AG09319 (cell line): ENCODE measurements around the gene TMEM158.
A peak's percentile ranks its signal among the peaks of the same experiment; 100 is the strongest.

Source experiments
- DNase-seq: peaks from one replicate; pipeline ENCODE4 v3.0.0-alpha.2; 2010; ENCODE audit warnings: low read depth; ENCODE audit errors: extremely low read depth
- CTCF ChIP-seq: IDR thresholded peaks from 2 replicates; pipeline ENCODE4 v1.5.1; 2011; ENCODE audit warnings: low read depth, mild to moderate bottlenecking, inconsistent platforms, low read length, moderate library complexity

TMEM158 gene

GRCh38 chr3:45234250-45234649 is 8.2 kb upstream of the TMEM158 start:
- no peak for TF ChIP-seq CTCF

GRCh38 chr3:45232521-45232920 is 6.4 kb upstream of the TMEM158 start:
- no peak for DNase-seq
- no peak for TF ChIP-seq CTCF

More at GRCh38 chr3:45234250-45234649, 8.2 kb upstream of the TMEM158 start:
- DNase-seq, result no peak

- DNase-seq, result no peak
- TF ChIP-seq CTCF, result no peak
Observed at GRCh38 chr3:45227946-45228345, 1.9 kb upstream of the TMEM158 start.

- DNase-seq, result no peak
- TF ChIP-seq CTCF, result no peak
Observed at GRCh38 chr3:45227071-45227820, 1.2 kb upstream of the TMEM158 start.

GRCh38 chr3:45225465-45226205 is 452 bp downstream of the TMEM158 start:
- DNase-seq, result no peak
- TF ChIP-seq CTCF, result no peak

GRCh38 chr3:45224824-45225464 is 1.1 kb downstream of the TMEM158 start:
- peak; percentile 58 for TF ChIP-seq CTCF
- no peak for DNase-seq
